Stimulated activated CD8-positive, alpha-beta memory T cell treated with anti-CD3 and anti-CD28 coated beads, Interleukin-12 subunit alpha, Interleukin-12 subunit beta, amount 100 ng/mL, for 4 hours (primary cell): ENCODE results near the gene HAGHL.
"Not testable (repeated sequence)": the region's sequence is repeated elsewhere in the genome, so short reads cannot be mapped to it uniquely, and the experiment has no call there.

Experiments used
- DNase-seq: peaks from one replicate; pipeline ENCODE4 v3.0.0-alpha.2; 2020; ENCODE audit warnings: low read depth

The HAGHL gene

GRCh38 chr16:687499-687898 lies 39.4 kb upstream of the HAGHL start:
- DNase-seq = no peak

GRCh38 chr16:689175-689897 lies 37.6 kb upstream of the HAGHL start:
- DNase-seq = no peak

GRCh38 chr16:691242-691641 lies 35.7 kb upstream of the HAGHL start:
- not testable (repeated sequence) for DNase-seq

GRCh38 chr16:692356-693108 lies 34.4 kb upstream of the HAGHL start:
- no peak for DNase-seq

GRCh38 chr16:693364-693763 lies 33.5 kb upstream of the HAGHL start:
- DNase-seq = no peak

- DNase-seq = no peak
Observed at GRCh38 chr16:693766-694165, 33.1 kb upstream of the HAGHL start.

GRCh38 chr16:694187-694862 lies 32.6 kb upstream of the HAGHL start:
- DNase-seq = no peak

GRCh38 chr16:694863-695354 lies 32.0 kb upstream of the HAGHL start:
- DNase-seq = no peak

- peak; percentile 51 for DNase-seq
Observed at GRCh38 chr16:695355-696089, 31.4 kb upstream of the HAGHL start.

- no peak for DNase-seq
Observed at GRCh38 chr16:698911-699671, 27.8 kb upstream of the HAGHL start.

- no peak for DNase-seq
Observed at GRCh38 chr16:700684-701584, 26.0 kb upstream of the HAGHL start.

- no peak for DNase-seq
Observed at GRCh38 chr16:702341-702740, 24.6 kb upstream of the HAGHL start.

- no peak for DNase-seq
Observed at GRCh38 chr16:703406-703805, 23.5 kb upstream of the HAGHL start.

- DNase-seq = no peak
Observed at GRCh38 chr16:704047-704446, 22.9 kb upstream of the HAGHL start.

- no peak for DNase-seq
Observed at GRCh38 chr16:704552-705380, 22.1 kb upstream of the HAGHL start.

GRCh38 chr16:705431-706188 lies 21.3 kb upstream of the HAGHL start, which contains the start of gene FBXL16:
FBXL16 (minus strand) TSS chr16:705801; CDS start chr16:697405, 8,396 bp downstream.
- DNase-seq = no peak

GRCh38 chr16:706189-707061 lies 20.5 kb upstream of the HAGHL start:
- DNase-seq = no peak
